T-cell (primary cell): ENCODE data around the gene ZBTB37. TPM values are rescaled to one million over a fixed set of nuclear protein-coding genes. Genes with fewer than 3 reads are reported as not detected.

Source experiments
- ATAC-seq, 4 experiments: fragments of 200-7000 bp in 3 of 4; fragments of 150-1000 bp in 1 of 4; cut with Tn5 transposase; replicated peaks in 1 of 4; 1 replicate in 3 of 4; 2 replicates in 1 of 4; pipeline ENCODE4 v1.10.0; 2021; ENCODE audit warnings: moderate library complexity in 3 of 4, mild to moderate bottlenecking in 2 of 4, moderate number of reproducible peaks in 1 of 4
- CTCF ChIA-PET, 2 donors: fragments of 300-600 bp; sonication (Branson Sonifier 250); formaldehyde crosslinking; loops; one replicate each; lab custom pipeline; 2022; ENCODE audit warnings: antibody characterized with exemption in 2 of 2; lab: Charles Lee
- POLR2A ChIA-PET, 2 donors: fragments of 300-600 bp; sonication (Branson Sonifier 250); formaldehyde crosslinking; loops; one replicate each; lab custom pipeline; 2022; ENCODE audit warnings: antibody characterized with exemption in 2 of 2; lab: Charles Lee
- DNase-seq, 35 experiments: peaks; one replicate each; pipeline versions ENCODE4 v3.0.0 to v3.0.0-alpha.2; 2013 to 2023
- H3K27ac ChIP-seq: one replicate; pipeline ENCODE4 v1.5.1; 2013; ENCODE audit warnings: low read length
- H3K27me3 ChIP-seq, 2 experiments: replicated peaks in 1 of 2; 1 replicate in 1 of 2; 2 replicates in 1 of 2; pipeline versions ENCODE4 v1.6.1 to v1.7.0; 2013; ENCODE audit warnings: low read length in 1 of 2, mixed read lengths in 1 of 2; ENCODE audit not compliant: control insufficient read depth in 2 of 2, insufficient read depth in 2 of 2; ENCODE audit errors: extremely low read depth in 1 of 2
- H3K36me3 ChIP-seq, 2 donors: 1 replicate in 1 of 2; 2 replicates in 1 of 2; pipeline versions ENCODE4 v1.6.1 to v1.7.0; 2013; ENCODE audit warnings: low read length in 1 of 2; ENCODE audit not compliant: control insufficient read depth in 2 of 2, insufficient read depth in 1 of 2; ENCODE audit errors: extremely low read depth in 1 of 2
- H3K4me1 ChIP-seq, 2 experiments: 1 replicate in 1 of 2; 2 replicates in 1 of 2; pipeline versions ENCODE4 v1.6.1 to v1.7.0; 2013; ENCODE audit warnings: low read length in 2 of 2, mixed read lengths in 1 of 2; ENCODE audit not compliant: insufficient read depth in 2 of 2, control insufficient read depth in 1 of 2; ENCODE audit errors: extremely low read depth in 1 of 2
- H3K4me3 ChIP-seq, 2 donors: 1 replicate in 1 of 2; 2 replicates in 1 of 2; pipeline versions ENCODE4 v1.5.1 to v1.7.0; 2013; ENCODE audit warnings: mild to moderate bottlenecking in 2 of 2, low read length in 1 of 2, moderate library complexity in 1 of 2; ENCODE audit not compliant: control insufficient read depth in 1 of 2; ENCODE audit errors: extremely low read depth in 1 of 2
- H3K9me3 ChIP-seq: 2 replicates; pipeline ENCODE4 v1.7.0; 2013
- H3K27ac Mint-ChIP-seq, 2 donors: one replicate each; pipeline ENCODE4 v1.8.0; 2020 to 2021; ENCODE audit warnings: mild to moderate bottlenecking in 2 of 2, mixed read lengths in 2 of 2
- H3K27me3 Mint-ChIP-seq, 2 donors: one replicate each; pipeline ENCODE4 v1.8.0; 2021 to 2022; ENCODE audit warnings: mixed read lengths in 2 of 2
- H3K36me3 Mint-ChIP-seq: one replicate; pipeline ENCODE4 v1.8.0; 2021; ENCODE audit warnings: mixed read lengths
- H3K4me1 Mint-ChIP-seq, 3 donors: one replicate each; pipeline ENCODE4 v1.8.0; 2020 to 2022; ENCODE audit warnings: mixed read lengths in 3 of 3, mild to moderate bottlenecking in 1 of 3
- H3K4me3 Mint-ChIP-seq, 3 donors: one replicate each; pipeline ENCODE4 v1.8.0; 2020 to 2022; ENCODE audit warnings: mild to moderate bottlenecking in 3 of 3, mixed read lengths in 3 of 3, moderate library complexity in 3 of 3
- H3K9me3 Mint-ChIP-seq, 3 donors: one replicate each; pipeline ENCODE4 v1.8.0; 2020 to 2022; ENCODE audit warnings: mixed read lengths in 3 of 3
- WGBS: methylation state at CpG from one replicate; pipeline ENCODE4 v1.1.5; 2013; ENCODE audit warnings: missing lambda C conversion rate; ENCODE audit not compliant: insufficient coverage; 5-methylcytosine and 5-hydroxymethylcytosine counted together
- total RNA-seq, 35 experiments: library from RNA in 6 of 35; stranded (reverse) in 6 of 35; fragments of 120-200 nt in 1 of 35; gene quantifications; one replicate each; pipeline versions ENCODE4 v1.2.1 to v1.2.4 and lab custom pipeline; 2013 to 2026

Gene ZBTB37
- total RNA-seq, 5 donors from 2014 or later (not counting 1 experiment from before 2014, with no cell fraction given) = 17.6 to 24.7 (median 22.4) TPM

- WGBS = 87% methylated on average over 3 of the region's 3 CpGs
- Histone ChIP-seq H3K27me3 (no peaks in the 10 kb centered on the region), H3K9me3 (no peaks in the 10 kb centered on the region), H3K36me3 (no peaks in the 10 kb centered on the region), H3K4me3 (no peak overlapping the region), H3K4me1 (no peaks in the 10 kb centered on the region), H3K27ac (no peak overlapping the region)
- H3K27ac Mint-ChIP-seq = no peak overlapping the region
- H3K9me3 Mint-ChIP-seq = peaks cover 0 to 3% (median 0%) of the 10 kb centered on the region in 3 donors
- no peaks in the 10 kb centered on the region for H3K27me3 Mint-ChIP-seq
- no peak overlapping the region for H3K4me3 Mint-ChIP-seq
- ATAC-seq (no peak), DNase-seq (no peak)
- no peaks in the 10 kb centered on the region for H3K4me1 Mint-ChIP-seq
- POLR2A ChIA-PET = no interaction called here
- peaks cover 11% of the 10 kb centered on the region for H3K36me3 Mint-ChIP-seq
- CTCF ChIA-PET = no interaction called here
These were observed 44.9 kb downstream of the ZBTB37 start for GRCh38 chr1:173913111-173913510.

DNA sequence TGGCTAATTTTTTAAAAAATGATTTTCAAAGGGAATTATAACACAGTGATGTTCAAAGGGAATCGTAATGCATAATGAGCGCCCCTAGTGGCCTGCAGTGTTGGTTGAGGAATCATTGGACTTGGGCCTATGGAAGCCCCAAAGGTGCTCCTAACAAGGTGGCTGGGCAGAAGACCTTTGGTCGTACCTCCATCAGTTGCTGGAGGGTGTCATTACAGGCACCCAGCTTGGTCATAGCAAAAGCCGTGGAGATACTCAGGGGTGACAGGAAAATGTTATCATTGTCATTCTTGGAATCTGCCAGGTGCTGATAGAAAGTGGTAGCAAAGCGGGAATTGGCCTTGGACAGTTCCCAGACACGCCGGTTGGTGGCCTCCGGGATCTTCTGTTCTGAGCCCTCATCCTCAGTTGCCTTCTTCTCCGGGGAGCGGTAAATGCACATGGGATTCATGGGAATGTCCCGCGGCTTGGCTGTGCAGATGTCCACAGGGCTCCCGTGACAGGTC is 46.2 kb downstream of the ZBTB37 start:
- no peak overlapping the region for H3K27ac ChIP-seq
- no peaks in the 10 kb centered on the region for H3K4me1 Mint-ChIP-seq
- CTCF ChIA-PET = interaction anchor here in 1 of 2 donors (0.7 kb wide), 1 partner anchor 60 kb away, joined by 3 read pairs; no protein-coding TSS in a partner anchor
- H3K9me3 Mint-ChIP-seq = no peaks in the 10 kb centered on the region
- H3K4me3 Mint-ChIP-seq = no peak overlapping the region
- no peaks in the 10 kb centered on the region for H3K36me3 ChIP-seq
- no peaks in the 10 kb centered on the region for H3K4me1 ChIP-seq
- 89% methylated on average over 12 of the region's 13 CpGs for WGBS
- DNase-seq (peak in 16 of 35 experiments; percentile 1 to 43 (median 9)), ATAC-seq (no peak)
- H3K27me3 Mint-ChIP-seq = no peaks in the 10 kb centered on the region
- H3K36me3 Mint-ChIP-seq = peaks cover 6% of the 10 kb centered on the region
- no peak overlapping the region for H3K4me3 ChIP-seq
- H3K27ac Mint-ChIP-seq = no peak overlapping the region
- no peaks in the 10 kb centered on the region for H3K27me3 ChIP-seq
- POLR2A ChIA-PET = interaction anchor here (0.6 to 0.7 kb wide), 2 partner anchors 35 to 585 kb away, joined by 3 read pairs; no protein-coding TSS in a partner anchor
- H3K9me3 ChIP-seq = no peaks in the 10 kb centered on the region

GRCh38 chr1:173915596-173915995 is 47.4 kb downstream of the ZBTB37 start:
- Mint-ChIP-seq H3K36me3 (no peaks in the 10 kb centered on the region), H3K27me3 (no peaks in the 10 kb centered on the region), H3K4me3 (no peak overlapping the region), H3K4me1 (no peaks in the 10 kb centered on the region), H3K9me3 (no peaks in the 10 kb centered on the region), H3K27ac (no peak overlapping the region)
- DNase-seq (no peak), ATAC-seq (no peak)
- no peaks in the 10 kb centered on the region for H3K4me1 ChIP-seq
- H3K36me3 ChIP-seq = no peaks in the 10 kb centered on the region
- H3K9me3 ChIP-seq = no peaks in the 10 kb centered on the region
- no peaks in the 10 kb centered on the region for H3K27me3 ChIP-seq
- no peak overlapping the region for H3K27ac ChIP-seq
- 86% methylated on average over 1 of the region's 2 CpGs for WGBS
- POLR2A ChIA-PET = no interaction called here
- CTCF ChIA-PET = no interaction called here
- H3K4me3 ChIP-seq = no peak overlapping the region

DNA sequence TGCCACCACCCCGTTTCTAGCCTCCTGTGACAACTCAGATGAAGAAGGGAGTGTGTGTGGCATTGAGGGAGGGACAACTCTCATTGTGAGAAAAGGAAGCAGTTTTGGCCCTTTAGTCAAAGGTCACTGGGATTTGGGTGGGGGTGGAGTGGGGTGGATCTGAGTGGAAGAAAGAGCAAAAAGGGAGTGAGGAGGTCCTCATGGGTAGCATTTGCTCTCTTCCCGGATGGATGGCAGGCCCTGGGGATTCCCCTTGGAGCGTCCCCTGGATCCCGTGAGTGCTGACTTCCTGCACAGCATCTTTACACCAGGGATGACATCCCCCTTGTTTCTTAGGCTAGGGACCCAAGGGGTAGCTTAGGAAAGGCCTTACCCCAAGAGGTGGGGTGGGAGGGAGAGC is 48.5 kb downstream of the ZBTB37 start:
- no peaks in the 10 kb centered on the region for H3K36me3 ChIP-seq
- H3K36me3 Mint-ChIP-seq = no peaks in the 10 kb centered on the region
- H3K4me3 ChIP-seq = no peak overlapping the region
- no peak for DNase-seq
- no peak for ATAC-seq
- no peaks in the 10 kb centered on the region for H3K4me1 ChIP-seq
- no peak overlapping the region for H3K27ac ChIP-seq
- ChIA-PET CTCF (interaction anchor here in 1 of 2 donors (0.7 kb wide), 1 partner anchor 29 kb away, joined by 3 read pairs; no protein-coding TSS in a partner anchor), POLR2A (no interaction called here)
- H3K27me3 ChIP-seq = no peaks in the 10 kb centered on the region
- no peaks in the 10 kb centered on the region for H3K4me1 Mint-ChIP-seq
- H3K27ac Mint-ChIP-seq = no peak overlapping the region
- WGBS = 74% methylated on average over 2 of the region's 4 CpGs
- no peak overlapping the region for H3K4me3 Mint-ChIP-seq
- H3K27me3 Mint-ChIP-seq = no peaks in the 10 kb centered on the region
- no peaks in the 10 kb centered on the region for H3K9me3 ChIP-seq
- H3K9me3 Mint-ChIP-seq = no peaks in the 10 kb centered on the region

DNA sequence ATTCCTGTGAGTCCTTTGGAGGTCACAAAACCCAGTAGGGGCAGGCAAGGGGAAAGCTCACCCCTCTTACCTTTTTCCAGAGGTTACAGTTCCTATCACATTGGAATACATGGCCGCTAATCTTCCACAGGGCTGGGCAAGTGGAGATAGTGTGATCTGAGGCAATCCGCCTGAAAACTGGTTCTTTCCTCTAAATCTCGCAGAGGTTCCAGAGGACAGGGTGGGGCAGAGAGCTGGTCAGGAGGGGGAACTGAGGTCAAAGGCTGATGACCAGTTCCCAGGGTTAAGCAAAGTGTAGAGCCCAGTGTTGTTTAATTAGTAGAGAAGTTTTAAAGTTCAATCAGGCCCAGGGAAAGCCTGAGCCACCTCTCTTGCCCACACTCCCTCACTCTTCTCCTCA is 49.0 kb downstream of the ZBTB37 start, which contains the start of gene SERPINC1:
TSS of gene SERPINC1 (minus strand) at position 179 of the 400 bp plus-strand sequence. CDS start at position 111, 68 bp downstream.
- H3K27me3 Mint-ChIP-seq = no peaks in the 10 kb centered on the region
- H3K4me3 Mint-ChIP-seq = no peak within 1 kb of the TSS
- no peak for ATAC-seq
- H3K9me3 ChIP-seq = no peaks in the 10 kb centered on the region
- H3K4me1 ChIP-seq = no peaks in the 10 kb centered on the region
- H3K4me3 ChIP-seq = no peak within 1 kb of the TSS
- H3K27ac Mint-ChIP-seq = no peak within 1 kb of the TSS
- no peaks in the 10 kb centered on the region for H3K36me3 ChIP-seq
- no peaks in the 10 kb centered on the region for H3K36me3 Mint-ChIP-seq
- H3K9me3 Mint-ChIP-seq = no peaks in the 10 kb centered on the region
- CTCF ChIA-PET = interaction anchor here in 1 of 2 donors (0.7 kb wide), 1 partner anchor 29 kb away, joined by 3 read pairs; no protein-coding TSS in a partner anchor
- H3K4me1 Mint-ChIP-seq = no peaks in the 10 kb centered on the region
- POLR2A ChIA-PET = no interaction called here
- no peak for DNase-seq
- H3K27me3 ChIP-seq = no peaks in the 10 kb centered on the region
- WGBS = no CpG with 5 or more reads among the region's 3 CpGs
- H3K27ac ChIP-seq = no peak within 1 kb of the TSS

GRCh38 chr1:173917635-173918493 is 49.7 kb downstream of the ZBTB37 start:
- H3K27me3 ChIP-seq = no peaks in the 10 kb centered on the region
- ATAC-seq (no peak), DNase-seq (no peak)
- H3K4me1 ChIP-seq = no peaks in the 10 kb centered on the region
- no peaks in the 10 kb centered on the region for H3K9me3 ChIP-seq
- ChIA-PET CTCF (interaction anchor here in 1 of 2 donors (0.7 kb wide), 1 partner anchor 28 kb away, joined by 3 read pairs; no protein-coding TSS in a partner anchor), POLR2A (no interaction called here)
- no peaks in the 10 kb centered on the region for H3K9me3 Mint-ChIP-seq
- no peak overlapping the region for H3K27ac ChIP-seq
- no peaks in the 10 kb centered on the region for H3K36me3 Mint-ChIP-seq
- 94% methylated on average over 5 of the region's 12 CpGs for WGBS
- H3K4me3 Mint-ChIP-seq = no peak overlapping the region
- H3K27me3 Mint-ChIP-seq = no peaks in the 10 kb centered on the region
- H3K36me3 ChIP-seq = no peaks in the 10 kb centered on the region
- H3K4me1 Mint-ChIP-seq = no peaks in the 10 kb centered on the region
- no peak overlapping the region for H3K27ac Mint-ChIP-seq
- H3K4me3 ChIP-seq = no peak overlapping the region
